GM18499 (cell line): ENCODE measurements around the gene BLOC1S6.
A peak's percentile ranks its signal among the peaks of the same experiment; 100 is the strongest.
"Not testable (repeated sequence)": the region's sequence is repeated elsewhere in the genome, so short reads cannot be mapped to it uniquely, and the experiment has no call there.

Experiments used
- ATAC-seq: cut with Tn5 transposase; IDR thresholded peaks from one replicate; pipeline ENCODE4 v1.9.1; 2021; ENCODE audit warnings: moderate number of reproducible peaks; ENCODE audit not compliant: insufficient read depth, unreplicated experiment

Gene BLOC1S6

DNA sequence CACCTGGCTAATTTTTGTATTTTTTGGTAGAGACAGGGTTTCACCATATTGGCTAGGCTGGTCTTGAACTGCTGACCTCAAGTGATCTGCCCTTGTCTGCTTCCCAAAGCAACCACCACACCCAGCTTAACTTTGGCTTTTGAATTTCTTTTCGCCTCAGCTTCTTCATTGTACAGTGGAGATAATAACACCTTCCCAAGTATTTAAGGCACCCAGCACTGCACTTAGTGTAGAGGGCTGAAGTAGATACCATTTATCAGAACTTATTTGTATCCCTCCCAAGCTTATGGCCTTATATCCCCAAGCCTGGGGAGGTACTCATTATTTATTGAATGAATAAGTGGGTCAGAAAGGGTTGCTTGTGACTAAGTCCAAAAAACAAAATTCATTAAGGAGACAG lies 50.0 kb downstream of the BLOC1S6 start:
- ATAC-seq, result no peak

DNA sequence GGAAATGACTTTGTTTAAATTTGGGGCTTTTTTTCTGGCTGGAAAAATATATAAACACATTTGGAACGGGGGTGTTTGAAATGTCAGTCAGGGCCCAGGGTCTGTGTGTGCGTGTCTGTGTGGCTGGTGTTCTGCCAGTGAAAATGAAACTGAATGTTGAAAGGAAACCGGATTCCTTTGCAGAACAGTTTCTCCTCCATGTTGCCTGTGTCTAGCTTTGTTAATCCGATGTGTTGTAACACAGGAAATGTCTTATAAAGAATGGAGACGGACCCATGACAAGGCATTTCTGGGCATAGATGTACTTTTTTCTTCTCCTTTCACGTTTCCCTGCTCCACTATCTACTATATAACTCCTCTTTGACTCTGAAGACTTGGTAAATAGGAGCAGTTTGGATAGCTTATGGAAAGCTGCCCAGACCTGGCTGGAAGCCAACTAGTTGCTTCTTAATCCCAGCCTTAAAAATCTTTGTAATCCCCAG lies 50.4 kb downstream of the BLOC1S6 start:
- ATAC-seq, result peak; percentile 46

DNA sequence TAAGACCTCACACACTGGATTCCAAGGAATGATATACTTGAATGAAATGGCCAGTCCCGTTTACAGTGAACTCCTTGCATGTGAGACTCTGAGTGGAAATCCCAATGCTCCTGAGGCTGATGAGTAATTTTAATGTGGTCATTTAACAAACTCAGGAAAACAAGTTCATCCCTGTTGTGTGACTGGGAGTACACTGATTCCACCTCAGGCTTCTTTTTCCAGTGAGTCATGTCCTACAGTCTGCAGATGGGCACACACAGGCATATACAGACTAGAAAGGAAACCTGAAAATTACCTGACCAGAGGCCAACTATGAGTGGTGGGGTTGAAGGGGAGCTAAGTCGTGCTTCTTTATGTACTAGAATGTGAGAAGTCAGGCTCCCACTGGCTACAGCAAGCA lies 53.4 kb downstream of the BLOC1S6 start:
- no peak for ATAC-seq

DNA sequence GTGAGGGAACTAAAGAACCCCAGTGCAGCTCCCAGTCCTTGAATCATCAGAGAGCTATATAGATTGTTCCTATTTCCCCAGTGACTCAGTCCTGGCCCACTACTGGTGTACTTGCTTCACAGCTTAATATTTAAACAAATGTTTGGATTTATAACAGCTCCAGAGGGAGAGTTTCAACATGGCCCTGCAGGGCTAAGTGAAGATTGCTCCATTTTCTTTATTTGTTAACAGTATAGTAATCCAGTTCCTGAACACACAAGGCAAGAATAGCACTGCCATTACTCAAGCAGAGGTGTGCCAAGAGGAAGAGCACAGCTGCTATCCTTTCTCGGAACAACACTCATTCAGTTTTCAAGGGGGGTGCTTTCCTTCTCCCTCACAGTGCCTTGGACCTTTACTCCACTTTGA lies 54.2 kb downstream of the BLOC1S6 start:
- ATAC-seq, result no peak

DNA sequence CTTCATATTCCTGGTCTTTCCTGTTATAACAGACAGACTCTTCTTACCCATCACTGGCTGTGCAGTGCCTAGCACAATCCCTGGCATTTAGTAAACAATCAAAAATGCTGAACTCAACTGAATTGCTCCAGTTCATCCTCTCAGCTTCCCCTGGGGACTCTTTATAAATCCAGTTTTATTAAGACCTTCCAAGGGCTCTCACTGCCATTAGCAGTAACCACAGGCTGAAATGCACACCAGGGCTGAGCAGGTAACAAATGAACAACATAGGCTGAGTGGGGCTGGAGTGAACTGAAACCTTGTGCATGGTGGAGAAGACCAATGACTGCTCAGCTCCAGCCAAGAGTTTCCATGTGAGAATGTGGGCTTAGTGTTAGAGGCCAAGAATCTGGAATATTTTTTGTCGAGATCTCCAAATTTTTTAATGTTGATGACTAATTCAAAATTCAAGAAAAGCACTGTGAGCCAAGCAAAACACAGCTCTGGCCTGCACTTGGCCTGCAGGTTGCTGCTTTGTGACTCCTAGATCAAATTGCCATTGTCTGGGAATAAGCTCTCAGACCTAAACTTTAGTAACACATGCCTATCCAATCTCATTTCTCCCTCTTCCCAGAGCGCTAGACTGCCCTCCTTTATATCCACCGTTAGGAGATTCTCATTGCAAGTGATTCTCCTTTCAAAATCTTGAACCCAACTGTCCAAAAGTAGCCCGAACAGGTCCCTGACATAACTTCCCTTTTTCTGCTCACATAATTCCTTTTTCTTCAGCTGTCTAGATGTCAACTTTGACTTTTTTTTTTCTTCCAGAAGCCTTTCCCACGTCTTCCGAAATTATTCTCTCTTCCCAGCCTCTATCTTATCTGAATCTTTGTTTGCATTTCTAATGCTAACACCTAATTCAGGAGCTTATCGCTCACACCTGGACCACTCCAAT lies 55.1 kb downstream of the BLOC1S6 start:
- ATAC-seq, result no peak

DNA sequence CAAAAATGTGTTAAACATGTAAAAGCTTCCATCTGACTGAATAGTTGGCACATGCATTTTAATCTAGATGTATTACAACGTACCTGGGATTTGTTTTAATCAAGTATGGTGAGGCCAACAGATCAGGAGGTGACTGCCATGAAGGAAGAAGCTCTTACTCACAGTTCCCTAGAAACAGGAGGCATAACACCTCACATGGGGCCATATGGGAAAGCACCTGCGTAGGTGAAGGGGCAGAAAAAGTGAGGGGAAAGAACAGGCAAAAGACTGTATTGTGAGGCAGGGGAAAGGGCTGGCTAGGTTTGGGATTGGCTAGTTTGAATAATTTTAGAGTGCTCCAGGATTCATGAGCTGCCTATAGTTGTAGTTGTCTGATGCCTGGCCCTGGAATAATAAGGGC lies 57.3 kb downstream of the BLOC1S6 start:
- no peak for ATAC-seq

DNA sequence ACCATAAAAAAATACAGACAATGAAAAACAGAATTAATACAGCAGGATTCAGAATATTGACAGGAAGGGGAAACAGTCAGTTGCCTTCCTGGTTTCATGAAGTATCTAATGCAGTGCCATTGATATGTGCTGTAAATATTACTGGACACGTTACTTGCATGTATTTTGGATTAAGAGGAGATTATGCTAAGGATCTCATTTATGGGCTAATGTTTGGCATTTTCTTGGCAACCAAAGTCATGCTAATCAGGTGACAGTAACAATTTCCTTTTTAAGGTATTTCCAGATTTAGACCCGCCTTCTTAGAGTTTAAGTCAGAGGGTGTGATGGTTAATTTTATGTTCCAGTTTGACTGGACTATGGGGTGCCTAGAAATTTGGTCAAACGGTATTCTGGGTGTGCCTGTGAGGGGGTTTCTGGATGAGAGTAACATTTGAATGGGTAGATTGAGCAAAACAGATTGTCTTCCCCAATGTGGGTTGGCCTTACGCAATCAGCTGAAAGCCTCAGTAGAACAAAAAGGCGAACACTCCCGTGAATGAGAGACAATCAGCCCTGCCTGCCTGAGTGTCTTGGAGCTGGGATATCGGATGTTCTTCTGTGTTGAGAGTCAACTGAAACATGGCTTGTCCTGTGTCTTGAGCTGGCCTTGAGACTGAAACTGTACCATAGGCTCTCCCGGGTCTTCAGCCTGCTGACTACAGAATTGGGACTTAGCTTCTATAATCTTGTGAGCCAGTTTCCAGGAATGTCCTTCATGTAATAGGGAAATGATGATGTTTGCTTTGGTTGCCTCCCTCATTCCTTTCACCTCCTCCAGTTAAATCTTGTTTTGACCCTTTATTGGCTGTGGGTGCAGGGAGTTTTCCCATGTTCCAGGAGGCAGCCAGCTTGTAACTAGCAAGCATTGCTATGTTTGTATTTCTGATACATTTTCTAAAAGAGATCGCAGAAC lies 58.1 kb downstream of the BLOC1S6 start:
- no peak for ATAC-seq

DNA sequence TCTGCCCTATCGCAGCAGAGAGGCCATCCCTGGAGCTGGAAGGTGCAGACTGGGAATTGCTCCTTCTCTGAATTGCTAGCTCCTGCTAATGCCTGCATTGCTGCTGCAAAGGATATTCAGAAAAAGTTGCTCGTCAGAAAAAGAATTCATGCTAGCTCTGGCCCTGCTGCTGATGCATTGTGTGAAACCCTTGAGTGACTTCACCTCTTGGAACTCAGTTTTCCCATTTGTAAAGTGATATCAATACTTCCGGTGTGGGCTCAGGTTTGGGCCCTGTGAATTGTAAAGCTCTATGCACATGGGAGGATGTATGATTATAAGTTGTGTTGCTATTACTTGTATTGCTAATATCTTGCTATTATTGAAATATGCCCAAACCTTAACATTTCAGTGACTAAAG lies 59.0 kb downstream of the BLOC1S6 start:
- ATAC-seq, result no peak

DNA sequence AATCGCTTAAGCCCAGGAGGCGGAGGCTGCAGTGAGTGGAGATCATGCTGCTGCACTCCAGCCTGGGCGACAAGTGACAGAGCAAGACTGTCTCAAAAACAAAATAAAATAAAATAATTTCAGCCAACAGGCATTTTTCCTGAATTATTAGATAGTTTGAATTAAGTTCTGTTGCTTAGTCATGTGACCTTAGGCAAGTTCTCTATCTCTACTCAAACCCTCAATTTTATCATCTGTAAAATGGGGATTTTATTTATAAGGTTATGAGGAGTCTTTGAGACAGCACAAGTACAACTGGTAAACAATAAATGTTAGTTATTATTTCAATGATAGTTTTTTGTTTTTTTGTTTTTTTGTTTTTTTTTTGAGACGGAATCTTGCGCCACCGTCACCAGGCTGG lies 60.6 kb downstream of the BLOC1S6 start:
- ATAC-seq, result no peak

DNA sequence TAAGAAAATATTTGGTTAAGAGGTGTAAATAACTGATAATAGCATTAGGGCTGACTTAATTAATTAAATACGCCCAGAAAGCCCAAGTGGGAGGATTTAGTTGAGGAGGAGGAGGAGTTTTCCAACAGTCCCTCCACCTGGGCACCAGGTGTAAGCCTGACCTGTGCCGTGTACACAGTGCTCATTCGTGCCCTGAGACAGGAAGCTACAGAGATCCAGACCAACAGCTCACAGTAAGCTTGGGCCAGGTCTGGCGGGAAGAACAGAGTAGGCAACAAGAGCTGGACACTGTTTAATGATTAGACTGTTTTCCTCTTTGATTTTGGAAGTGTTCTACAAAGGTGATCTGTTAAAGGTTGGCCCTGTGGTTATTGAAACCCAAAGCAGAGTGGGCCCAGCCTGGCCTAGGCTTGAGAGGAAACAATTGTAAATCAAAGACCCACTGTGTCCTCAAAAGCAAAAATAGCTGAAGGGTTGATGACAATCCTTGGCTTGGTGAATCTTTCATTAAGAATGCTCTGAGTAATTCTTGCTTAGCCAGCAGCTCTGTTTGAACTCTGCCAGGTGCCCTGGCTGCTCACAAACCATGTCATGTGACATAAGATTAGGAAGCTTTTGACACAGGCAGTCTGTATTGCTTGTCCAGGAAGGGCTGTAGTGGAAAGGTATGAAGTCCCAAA lies 61.5 kb downstream of the BLOC1S6 start:
- ATAC-seq, result no peak

DNA sequence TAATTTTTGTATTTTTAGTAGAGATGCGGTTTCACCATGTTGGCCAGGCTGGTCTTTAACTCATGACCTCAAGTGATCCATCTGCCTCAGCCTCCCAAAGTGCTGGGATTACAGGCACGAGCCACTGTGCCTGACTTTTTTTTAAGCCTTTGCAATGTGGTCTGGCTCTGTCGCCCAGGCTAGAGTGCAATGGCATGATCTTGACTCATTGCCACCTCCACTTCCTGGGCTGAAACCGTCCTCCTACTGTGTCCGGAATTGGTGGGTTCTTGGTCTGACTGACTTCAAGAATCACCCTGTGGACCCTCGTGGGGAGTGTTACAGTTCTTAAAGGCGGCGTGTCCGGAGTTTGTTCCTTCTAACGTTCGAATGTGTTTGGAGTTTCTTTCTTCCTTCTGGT lies 62.8 kb downstream of the BLOC1S6 start:
- ATAC-seq, result not testable (repeated sequence)

DNA sequence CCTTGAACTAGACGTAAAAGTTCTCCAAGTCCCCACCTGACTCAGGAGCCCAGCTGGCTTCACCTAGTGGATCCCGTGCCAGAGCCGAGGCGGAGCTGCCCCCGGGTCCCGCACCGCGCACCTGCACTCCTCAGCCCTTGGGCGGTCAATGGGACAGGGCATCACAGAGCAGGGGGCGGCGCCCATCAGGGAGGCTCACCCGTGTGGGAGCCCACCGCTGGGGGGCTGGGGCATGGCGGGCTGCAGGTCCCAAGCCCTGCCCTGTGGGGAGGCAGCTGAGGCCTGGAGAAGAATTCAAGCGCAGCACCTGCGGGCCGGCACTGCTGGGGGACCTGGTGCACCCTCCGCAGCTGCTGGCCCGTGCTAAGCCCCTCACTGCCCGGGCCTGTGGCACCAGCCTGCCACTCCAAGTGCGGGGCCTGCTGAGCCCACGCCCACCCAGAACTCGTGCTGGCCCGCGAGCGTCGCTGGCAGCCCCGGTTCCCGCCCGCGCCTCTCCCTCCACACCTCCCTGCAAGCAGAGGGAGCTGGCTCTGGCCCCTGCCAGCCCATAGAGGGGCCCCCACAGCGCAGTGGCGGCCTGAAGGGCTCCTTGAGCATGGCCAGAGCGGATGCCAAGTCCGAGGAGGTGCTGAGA lies 63.8 kb downstream of the BLOC1S6 start:
- ATAC-seq, result no peak

DNA sequence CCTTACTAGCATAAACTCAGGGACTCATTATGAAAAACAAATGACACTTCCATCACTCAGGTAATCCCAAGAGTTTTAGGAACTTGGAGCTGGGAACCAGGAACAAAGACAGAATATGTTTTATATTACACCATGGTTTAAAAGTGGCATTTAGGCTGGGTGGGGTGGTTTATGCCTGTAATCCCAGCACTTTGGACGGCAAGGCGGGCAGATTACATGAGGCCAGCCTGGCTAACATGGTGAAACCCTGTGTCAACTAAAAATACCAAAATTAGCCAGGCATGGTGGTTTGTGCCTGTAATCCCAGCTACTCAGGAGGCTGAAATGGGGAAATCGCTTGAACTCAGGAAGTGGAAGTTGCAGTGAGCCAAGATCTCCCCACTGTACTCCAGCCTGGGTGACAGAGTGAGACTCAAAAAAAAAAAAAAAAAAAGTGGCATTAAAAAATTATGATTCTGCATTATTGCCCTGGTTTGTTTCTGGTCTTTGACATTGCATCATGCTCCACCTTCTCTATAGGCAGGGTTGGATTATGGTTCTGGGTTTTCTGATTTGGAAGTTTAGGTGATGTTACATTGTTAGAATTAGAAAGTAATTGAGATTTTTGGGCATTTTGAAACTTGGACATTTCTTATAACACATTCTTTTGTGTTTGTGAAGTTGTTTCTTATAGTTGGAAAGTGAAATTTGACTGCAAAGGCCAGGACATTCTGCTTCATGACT lies 66.7 kb downstream of the BLOC1S6 start:
- ATAC-seq, result no peak

DNA sequence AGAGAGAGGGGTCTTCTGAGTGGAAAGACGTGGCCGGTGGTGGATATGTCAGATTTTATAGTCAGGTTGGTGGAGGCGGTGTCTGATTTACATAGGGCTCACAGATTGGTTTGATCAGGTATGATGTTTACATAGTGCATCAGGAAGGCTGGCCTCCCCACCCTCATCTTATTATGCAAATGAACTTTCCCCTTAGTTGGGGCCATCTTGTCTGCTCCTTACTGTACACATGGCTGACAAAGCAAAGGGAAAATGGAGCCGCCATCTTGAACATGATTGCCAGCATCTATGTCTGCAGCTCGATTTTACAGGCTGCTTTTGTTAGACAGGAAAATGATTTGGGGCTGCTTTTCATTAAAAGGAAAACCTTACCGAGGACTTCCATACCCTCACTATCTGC lies 67.6 kb downstream of the BLOC1S6 start:
- no peak for ATAC-seq

DNA sequence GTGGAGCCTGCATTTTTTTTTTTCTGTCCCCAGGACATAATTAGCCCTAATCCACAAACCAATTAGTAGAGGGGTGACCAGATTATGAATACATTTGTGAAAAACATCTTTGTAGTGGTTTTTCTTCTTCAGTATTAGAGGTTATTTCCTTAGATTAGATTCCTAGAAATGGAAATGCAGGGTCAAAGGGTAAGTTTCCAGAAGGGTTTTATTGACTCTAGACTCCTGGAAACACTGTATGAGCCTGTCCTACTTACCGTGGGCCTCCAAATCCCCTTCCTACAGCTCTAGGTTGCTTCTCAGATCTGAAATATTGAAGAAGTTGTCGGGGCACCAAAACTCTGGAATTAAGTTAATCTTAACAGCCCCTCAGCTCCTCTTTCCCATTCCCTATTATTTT lies 70.1 kb downstream of the BLOC1S6 start:
- ATAC-seq, result no peak

DNA sequence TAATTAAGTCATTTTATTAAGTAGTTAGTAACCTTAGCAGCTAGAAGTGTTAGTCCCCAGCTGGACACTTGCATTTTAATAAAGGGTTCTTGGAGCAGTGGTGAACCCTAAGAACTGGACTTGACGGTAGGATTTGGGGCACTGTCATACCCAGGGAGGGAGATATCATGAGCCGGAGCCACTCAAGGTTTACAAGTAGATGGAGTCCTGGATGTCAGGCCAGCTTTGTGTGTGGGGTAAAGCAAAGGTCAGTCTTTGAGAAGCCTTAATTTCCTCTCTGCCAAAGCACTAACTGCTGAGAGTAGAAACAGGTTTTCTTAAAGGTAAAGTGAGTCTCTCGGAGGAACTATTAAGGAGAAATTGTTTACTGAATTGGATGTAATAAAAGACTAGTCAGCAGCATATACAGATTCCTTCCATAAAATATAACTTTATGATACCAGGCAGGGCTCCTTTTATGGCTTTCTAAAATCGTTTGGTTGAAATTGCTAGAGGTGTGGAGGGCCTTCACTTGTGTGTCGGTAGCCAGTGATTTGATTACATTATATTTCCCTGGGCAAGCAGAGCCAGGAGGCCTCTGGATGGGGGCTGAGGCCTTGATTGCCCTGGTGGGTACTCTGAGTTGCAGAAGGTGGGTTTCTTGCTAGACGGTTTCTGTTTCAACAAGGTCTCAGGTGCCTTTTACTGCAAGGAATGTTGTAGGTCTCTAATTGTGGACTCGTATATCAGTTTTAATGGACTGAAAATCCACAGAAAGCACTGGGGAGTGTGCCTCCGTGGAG lies 70.8 kb downstream of the BLOC1S6 start:
- no peak for ATAC-seq
